Measurements from ENCODE around the gene ADAMTS2.

Gene ADAMTS2

GRCh38 chr5:179149278-179149677 lies 196.0 kb downstream of the ADAMTS2 start:
- DNase-seq (no peak), ATAC-seq (ENCODE audit: insufficient read depth, low read depth) (no peak)
- Histone ChIP-seq H4K20me1 (ENCODE audit: insufficient read depth, low read length) (no peaks in the 10 kb centered on the region), H3K4me3 (ENCODE audit: low read depth in 1 of 2, low read length in 2 of 2) (no peak overlapping the region), H3K27me3 (ENCODE audit: insufficient read depth, low read length, poor library complexity) (no peaks in the 10 kb centered on the region), H3K9me3 (ENCODE audit: insufficient read depth, low read length, severe bottlenecking) (no peaks in the 10 kb centered on the region), H2AFZ (ENCODE audit: low read depth, low read length) (no peak overlapping the region), H3K9ac (ENCODE audit: low read depth, low read length) (no peak overlapping the region), H3K27ac (ENCODE audit: low read length) (no peak overlapping the region), H3K36me3 (ENCODE audit: insufficient read depth, low read length) (no peaks in the 10 kb centered on the region), H3K79me2 (ENCODE audit: insufficient read depth, low read length) (no peaks in the 10 kb centered on the region), H3K4me1 (ENCODE audit: insufficient read depth, low read length) (peaks cover 17% of the 10 kb centered on the region), H3K4me2 (ENCODE audit: insufficient read depth, low read length) (no peak overlapping the region)
- TF ChIP-seq CTCF (IDR thresholded peaks at IDR 0.05; ENCODE audit: borderline replicate concordance, extremely low read depth, low read length, poor library complexity, severe bottlenecking), result no peak
- no peak for TF ChIP-seq EZH2 (IDR thresholded peaks at IDR 0.05; ENCODE audit: borderline replicate concordance, low read depth, low read length, severe bottlenecking)

- no peaks in the 10 kb centered on the region for H3K9me3 ChIP-seq (ENCODE audit: insufficient read depth, low read length, severe bottlenecking)
- no peaks in the 10 kb centered on the region for H3K79me2 ChIP-seq (ENCODE audit: insufficient read depth, low read length)
- H3K27me3 ChIP-seq (ENCODE audit: insufficient read depth, low read length, poor library complexity), result no peaks in the 10 kb centered on the region
- H3K36me3 ChIP-seq (ENCODE audit: insufficient read depth, low read length), result no peaks in the 10 kb centered on the region
- no peak overlapping the region for H3K4me3 ChIP-seq (ENCODE audit: low read depth in 1 of 2, low read length in 2 of 2)
- no peak overlapping the region for H3K27ac ChIP-seq (ENCODE audit: low read length)
- peaks cover 17% of the 10 kb centered on the region for H3K4me1 ChIP-seq (ENCODE audit: insufficient read depth, low read length)
- no peaks in the 10 kb centered on the region for H4K20me1 ChIP-seq (ENCODE audit: insufficient read depth, low read length)
- no peak overlapping the region for H3K4me2 ChIP-seq (ENCODE audit: insufficient read depth, low read length)
- DNase-seq (no peak), ATAC-seq (ENCODE audit: insufficient read depth, low read depth) (no peak)
- no peak overlapping the region for H2AFZ ChIP-seq (ENCODE audit: low read depth, low read length)
- H3K9ac ChIP-seq (ENCODE audit: low read depth, low read length), result no peak overlapping the region
- TF ChIP-seq EZH2 (IDR thresholded peaks at IDR 0.05; ENCODE audit: borderline replicate concordance, low read depth, low read length, severe bottlenecking), result no peak
- TF ChIP-seq CTCF (IDR thresholded peaks at IDR 0.05; ENCODE audit: borderline replicate concordance, extremely low read depth, low read length, poor library complexity, severe bottlenecking), result no peak
Observed at GRCh38 chr5:179148703-179149170, 196.5 kb downstream of the ADAMTS2 start.

GRCh38 chr5:179147991-179148702 lies 197.1 kb downstream of the ADAMTS2 start:
- H3K79me2 ChIP-seq (ENCODE audit: insufficient read depth, low read length), result no peaks in the 10 kb centered on the region
- no peak overlapping the region for H3K27ac ChIP-seq (ENCODE audit: low read length)
- no peaks in the 10 kb centered on the region for H3K27me3 ChIP-seq (ENCODE audit: insufficient read depth, low read length, poor library complexity)
- no peak for TF ChIP-seq EZH2 (IDR thresholded peaks at IDR 0.05; ENCODE audit: borderline replicate concordance, low read depth, low read length, severe bottlenecking)
- TF ChIP-seq CTCF (IDR thresholded peaks at IDR 0.05; ENCODE audit: borderline replicate concordance, extremely low read depth, low read length, poor library complexity, severe bottlenecking), result no peak
- H3K36me3 ChIP-seq (ENCODE audit: insufficient read depth, low read length), result no peaks in the 10 kb centered on the region
- no peak overlapping the region for H3K4me3 ChIP-seq (ENCODE audit: low read depth in 1 of 2, low read length in 2 of 2)
- DNase-seq, result no peak
- H3K4me1 ChIP-seq (ENCODE audit: insufficient read depth, low read length), result peaks cover 17% of the 10 kb centered on the region
- ATAC-seq (ENCODE audit: insufficient read depth, low read depth), result no peak
- H3K9ac ChIP-seq (ENCODE audit: low read depth, low read length), result no peak overlapping the region
- H4K20me1 ChIP-seq (ENCODE audit: insufficient read depth, low read length), result no peaks in the 10 kb centered on the region
- H3K9me3 ChIP-seq (ENCODE audit: insufficient read depth, low read length, severe bottlenecking), result no peaks in the 10 kb centered on the region
- H3K4me2 ChIP-seq (ENCODE audit: insufficient read depth, low read length), result no peak overlapping the region
- no peak overlapping the region for H2AFZ ChIP-seq (ENCODE audit: low read depth, low read length)

Measured in DND-41 (cell line).